GM18519 (cell line): Measurements from ENCODE around the gene FBXL16.

Experiments
- ATAC-seq: cut with Tn5 transposase; IDR thresholded peaks from one replicate; pipeline ENCODE4 v1.9.1; 2021; ENCODE audit warnings: mild to moderate bottlenecking, moderate library complexity; ENCODE audit not compliant: unreplicated experiment, low FRiP score

Gene FBXL16

DNA sequence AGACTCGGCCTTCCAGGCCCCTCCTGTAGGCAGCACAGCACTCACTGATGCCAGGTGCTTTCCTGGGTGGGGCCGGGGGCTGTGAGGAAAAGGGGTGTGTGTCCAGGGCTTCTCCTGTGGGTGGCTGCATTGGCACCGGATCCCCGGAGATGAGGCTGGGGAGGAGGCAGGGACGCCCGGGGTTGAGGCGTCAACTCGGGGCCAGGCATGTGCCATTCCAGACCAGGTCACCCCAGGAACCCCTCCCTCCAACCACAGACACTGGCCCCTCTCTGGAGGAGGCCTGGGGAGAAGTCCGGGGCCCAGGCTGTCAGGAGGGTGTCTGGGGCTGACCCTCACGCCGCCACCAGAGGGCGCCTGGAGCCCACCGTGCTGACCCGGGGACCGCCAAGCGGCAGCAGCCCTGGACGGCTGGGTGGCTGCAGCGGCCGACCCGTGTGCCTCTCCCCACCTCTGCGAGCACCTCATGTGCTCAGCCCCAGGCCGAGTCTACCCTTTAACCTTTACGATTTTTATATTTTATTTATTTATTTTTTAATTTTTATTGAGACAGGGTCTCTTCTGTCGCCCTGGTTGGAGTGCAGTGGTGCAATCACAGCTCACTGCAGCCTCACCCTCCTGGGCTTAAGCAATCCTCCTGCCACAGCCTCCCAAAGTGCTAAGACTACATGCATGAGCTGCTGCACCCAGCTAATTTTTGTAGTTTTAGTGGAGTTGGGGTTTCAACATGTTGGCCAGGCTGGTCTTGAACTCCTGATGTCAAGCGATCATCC lies 6.1 kb upstream of the FBXL16 start:
- ATAC-seq: no peak

- no peak for ATAC-seq
These were observed 5.5 kb upstream of the FBXL16 start for GRCh38 chr16:711084-711483.

- ATAC-seq: no peak
These were observed 5.0 kb upstream of the FBXL16 start for GRCh38 chr16:710500-711075.

DNA sequence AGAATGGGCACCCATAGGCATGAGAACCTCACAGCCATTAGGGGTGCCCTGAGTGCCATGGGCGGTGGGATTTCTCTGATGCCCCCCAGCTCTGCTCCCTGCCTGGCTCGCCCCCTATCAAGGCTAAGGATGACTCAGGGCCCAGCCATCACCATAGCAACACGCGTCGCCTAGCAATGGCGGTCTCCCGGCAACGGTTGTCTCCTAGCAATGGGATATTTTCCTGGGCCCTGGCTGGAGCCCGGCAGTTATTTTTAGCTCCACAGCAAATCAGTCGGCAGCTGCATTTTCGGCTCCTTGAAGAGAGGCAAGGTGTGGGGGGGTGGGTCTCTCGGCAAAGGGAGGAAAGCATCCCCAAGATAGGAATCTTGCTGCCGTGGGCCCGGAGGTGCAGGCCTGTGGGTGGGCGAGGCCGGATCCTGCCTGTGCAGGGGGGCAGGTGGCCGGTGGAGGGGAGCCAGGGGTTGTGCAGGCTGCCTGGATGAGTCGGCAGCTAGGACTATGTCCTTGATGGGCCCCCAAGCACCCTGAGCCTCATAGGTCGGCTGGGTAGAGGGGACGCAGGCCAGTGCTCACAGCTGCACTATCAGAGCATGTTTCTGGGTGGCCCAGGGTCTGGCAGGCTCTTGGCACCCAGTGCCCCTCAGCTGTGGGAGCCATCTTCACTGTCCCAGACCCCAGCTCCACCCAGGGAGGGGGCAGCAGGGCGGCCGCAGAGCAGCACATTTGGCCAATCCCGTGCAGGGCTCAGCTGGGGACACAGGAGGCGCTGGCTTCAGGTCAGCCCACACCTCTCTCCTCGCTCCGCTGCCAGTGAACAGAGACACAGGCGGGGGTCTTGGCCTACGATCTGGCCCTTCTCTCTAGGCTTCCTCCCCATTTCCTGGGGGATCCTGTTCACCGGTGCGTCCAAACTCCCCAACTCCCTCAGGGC lies 4.2 kb upstream of the FBXL16 start:
- no peak for ATAC-seq

DNA sequence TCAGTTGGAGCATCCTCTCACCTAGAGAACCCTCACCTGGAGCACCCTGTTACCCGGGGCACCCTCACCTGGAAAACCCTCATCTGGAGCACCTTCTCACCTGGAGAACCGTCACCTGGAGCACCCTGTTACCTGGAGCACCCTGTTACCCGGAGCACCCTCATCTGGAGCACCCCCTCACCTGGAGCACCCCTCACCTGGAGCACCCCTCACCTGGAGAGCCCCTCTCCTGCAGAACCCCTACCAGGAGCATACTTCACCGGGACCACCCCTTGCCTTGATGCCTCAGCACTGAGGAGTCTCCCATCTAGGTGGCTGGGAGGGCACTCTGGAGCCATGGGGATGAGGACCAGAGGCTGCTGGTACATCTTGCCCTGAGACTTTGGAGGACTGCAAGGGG lies 3.4 kb upstream of the FBXL16 start:
- ATAC-seq: no peak

- ATAC-seq: no peak
These were observed 2.4 kb upstream of the FBXL16 start for GRCh38 chr16:708019-708418.

GRCh38 chr16:707062-707538 lies 1.5 kb upstream of the FBXL16 start:
- no peak for ATAC-seq

DNA sequence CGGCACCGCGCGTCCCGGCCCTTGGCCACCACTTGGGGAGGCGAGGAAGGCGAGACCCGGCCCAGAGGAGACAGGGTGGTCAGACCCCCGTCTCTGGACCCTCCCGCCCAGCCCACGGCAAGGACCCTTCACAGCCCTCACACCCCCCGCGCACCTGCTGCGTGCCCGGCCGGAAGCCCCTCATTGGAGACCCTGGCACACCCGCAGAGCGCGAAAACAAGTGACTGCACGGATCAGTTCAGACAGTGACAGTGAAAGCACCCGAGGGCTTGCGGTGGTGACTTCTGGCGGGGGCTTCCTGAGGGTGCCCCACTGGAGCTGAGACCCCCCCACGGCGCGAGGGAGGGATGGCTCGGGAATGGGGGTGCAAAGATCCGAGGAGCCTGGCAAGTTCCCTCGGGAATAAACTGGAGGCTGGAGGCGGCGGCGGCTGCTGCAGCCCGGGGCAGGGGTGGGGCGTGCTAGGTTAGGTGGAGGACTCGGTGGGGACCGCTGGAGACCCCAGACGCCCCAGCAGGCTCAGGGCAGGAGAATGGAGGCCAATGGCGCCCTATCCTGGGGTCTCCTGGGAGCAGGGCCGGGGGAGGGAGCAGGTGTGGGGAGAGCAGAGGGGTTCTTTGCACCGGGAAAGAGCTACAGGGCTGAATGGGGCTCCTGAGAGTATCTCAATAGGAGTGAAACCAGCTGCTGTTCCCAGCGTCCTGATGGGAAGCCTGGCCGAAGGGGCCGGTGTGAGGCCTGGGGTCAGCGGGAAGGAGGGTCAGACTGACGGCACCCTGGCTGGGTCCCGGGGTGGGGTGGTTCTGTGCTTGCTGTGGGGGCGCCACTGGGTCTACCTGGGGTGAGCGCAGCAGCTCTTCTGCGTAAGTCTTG lies 824 bp upstream of the FBXL16 start:
- ATAC-seq: no peak

GRCh38 chr16:704552-705380 lies 835 bp downstream of the FBXL16 start:
- no peak for ATAC-seq

DNA sequence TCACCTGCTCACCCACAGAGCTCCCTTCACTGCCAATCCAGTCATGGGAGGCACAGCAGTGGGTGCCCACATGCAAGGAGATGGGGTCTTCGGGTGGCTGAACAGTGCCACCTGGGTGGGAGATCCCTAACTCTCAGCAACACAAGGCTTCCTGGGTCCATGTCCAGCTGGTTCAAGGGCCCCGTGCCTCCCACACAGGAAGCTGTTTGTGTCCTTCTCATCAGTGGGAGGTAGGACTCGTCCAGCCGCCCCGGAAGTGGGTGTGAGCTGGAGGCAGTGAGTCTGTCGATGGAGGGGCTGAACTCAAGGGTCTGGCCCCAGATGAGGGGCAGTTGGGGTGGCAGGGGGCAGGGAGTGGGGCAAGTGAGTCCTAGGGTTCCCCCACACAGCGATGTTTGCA lies 1.6 kb downstream of the FBXL16 start:
- ATAC-seq: no peak

DNA sequence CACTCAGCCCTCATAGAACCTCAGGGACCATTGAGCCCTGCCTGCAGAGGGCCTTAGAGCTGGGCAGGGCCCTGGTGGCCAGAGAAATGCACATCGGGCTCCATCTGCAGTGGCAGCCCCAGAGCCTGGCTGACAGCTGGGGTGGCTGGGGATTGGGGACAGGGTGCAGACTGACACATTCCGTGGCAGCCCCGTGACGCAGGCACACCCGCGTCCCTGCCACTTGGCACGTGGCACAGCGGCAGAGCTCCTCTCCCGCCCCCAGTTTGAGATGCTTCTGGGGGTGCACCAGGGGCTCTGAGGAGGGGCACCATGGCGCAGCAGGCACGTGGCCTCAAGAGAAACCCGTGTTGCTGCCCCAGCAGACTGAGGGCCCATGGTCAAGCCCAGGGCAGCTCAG lies 2.2 kb downstream of the FBXL16 start:
- ATAC-seq: no peak

GRCh38 chr16:702341-702740 lies 3.3 kb downstream of the FBXL16 start:
- ATAC-seq: no peak

DNA sequence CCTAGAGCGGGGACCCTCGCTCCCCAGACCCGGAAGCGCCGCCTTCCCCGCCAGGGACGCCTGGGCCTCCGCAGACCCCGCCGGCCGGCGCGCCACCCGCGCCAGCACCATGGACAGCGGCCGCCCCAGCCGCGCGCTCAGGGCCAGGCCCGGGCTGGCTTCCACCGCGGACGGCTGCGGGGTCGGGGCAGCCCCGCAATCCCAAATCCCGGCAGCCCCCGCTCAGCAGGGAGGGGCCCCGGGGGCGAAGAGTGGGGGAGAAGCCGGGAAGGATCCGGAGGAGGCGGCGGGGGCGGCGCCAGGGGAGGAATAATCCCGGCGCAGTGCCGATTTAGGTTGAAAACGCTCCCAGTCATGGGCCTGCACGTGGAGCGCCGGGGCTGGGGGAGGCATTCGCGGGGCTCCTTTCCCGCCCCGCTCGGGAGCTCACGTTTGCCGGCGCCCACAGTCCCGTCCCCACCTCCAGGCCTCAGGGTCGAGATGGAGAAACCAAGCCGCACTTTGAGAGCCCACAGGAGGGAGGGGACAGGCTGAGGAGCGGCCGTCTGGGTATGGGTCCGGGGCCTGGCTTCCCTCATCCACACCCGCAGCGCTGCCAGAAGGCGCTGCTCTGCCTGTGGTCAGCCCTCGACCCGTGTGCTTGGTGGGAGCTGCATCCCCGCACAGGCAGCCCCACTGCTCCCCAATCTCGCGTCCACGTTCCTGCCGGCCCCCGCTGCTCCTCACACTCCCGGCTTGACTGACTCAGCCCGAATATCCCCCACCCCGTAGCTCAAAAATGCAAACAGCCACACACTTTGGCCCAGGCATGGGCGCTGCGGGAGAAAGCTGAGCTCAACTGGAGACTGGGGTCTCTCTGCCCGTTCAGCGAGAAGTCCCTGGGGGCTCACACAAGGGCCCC lies 4.7 kb downstream of the FBXL16 start:
- no peak for ATAC-seq

GRCh38 chr16:698911-699671 lies 6.5 kb downstream of the FBXL16 start:
- ATAC-seq: no peak

DNA sequence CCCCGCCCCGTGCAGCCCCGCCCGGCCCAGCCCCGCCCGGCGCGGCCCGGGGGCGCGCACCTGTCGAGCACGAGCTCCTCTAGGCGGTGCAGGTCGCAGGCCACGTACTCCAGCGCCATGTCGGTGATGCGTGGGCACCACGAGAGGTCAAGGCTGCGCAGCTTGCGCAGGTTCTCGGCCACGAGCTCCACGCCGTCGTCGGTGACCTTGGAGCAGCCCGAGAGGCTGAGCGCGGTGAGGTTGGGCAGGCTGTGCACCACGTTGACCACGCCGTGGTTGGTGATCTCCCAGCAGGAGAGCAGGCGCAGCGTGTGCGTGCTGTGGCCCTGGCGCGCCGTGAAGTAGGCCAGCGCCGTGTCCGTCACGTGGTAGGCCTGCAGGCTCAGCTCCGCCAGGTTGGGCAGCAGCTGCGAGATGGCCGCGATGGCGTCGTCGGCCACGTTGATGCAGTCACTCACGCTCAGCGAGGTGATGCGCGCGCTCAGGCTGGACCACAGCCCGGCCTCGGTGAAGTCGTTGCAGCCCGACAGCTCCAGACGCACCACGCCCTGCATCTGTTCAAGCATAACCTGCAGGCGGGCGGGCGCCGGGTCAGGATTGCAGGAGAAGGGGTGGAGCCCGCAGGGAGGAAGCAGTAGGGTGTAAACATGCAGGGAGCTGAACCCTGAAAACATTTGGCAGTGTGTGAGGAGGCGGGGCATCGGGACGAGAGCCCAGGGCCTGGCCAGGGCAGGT lies 10.1 kb downstream of the FBXL16 start:
- ATAC-seq: no peak

GRCh38 chr16:694863-695354 lies 10.7 kb downstream of the FBXL16 start:
- ATAC-seq: no peak
